Uterus (tissue), 4 donors: ENCODE results near the gene KMT2C. TPM values are rescaled to one million over a fixed set of nuclear protein-coding genes. Genes with fewer than 3 reads are reported as not detected.
"Not testable (repeated sequence)": the region's sequence is repeated elsewhere in the genome, so short reads cannot be mapped to it uniquely, and the experiment has no call there.

ENCODE experiments used
- DNase-seq, 2 donors: peaks; one replicate each; pipeline ENCODE4 v3.0.0-alpha.2; 2019 to 2020
- H3K27ac ChIP-seq, 2 donors: fragments of 200-600 bp; sonication (generic); 1 replicate in 1 of 2; 2 replicates in 1 of 2; pipeline ENCODE4 v1.5.1; 2016 to 2018
- H3K27me3 ChIP-seq, 2 donors: fragments of 200-600 bp; sonication (generic); one replicate each; pipeline ENCODE4 v1.5.1; 2018 to 2019; ENCODE audit warnings: control low read depth in 1 of 2
- H3K36me3 ChIP-seq, 2 donors: fragments of 200-600 bp; sonication (generic); one replicate each; pipeline ENCODE4 v1.5.1; 2019; ENCODE audit warnings: control low read depth in 1 of 2
- H3K4me1 ChIP-seq, 2 donors: fragments of 200-600 bp; sonication (generic); one replicate each; pipeline ENCODE4 v1.5.1; 2018 to 2019; ENCODE audit warnings: control low read depth in 1 of 2
- H3K4me3 ChIP-seq, 2 donors: fragments of 200-600 bp; sonication (generic); 1 replicate in 1 of 2; 2 replicates in 1 of 2; pipeline ENCODE4 v1.5.1; 2018 to 2019; ENCODE audit warnings: mild to moderate bottlenecking in 1 of 2
- H3K9me3 ChIP-seq, 2 donors: fragments of 200-600 bp; sonication (generic); one replicate each; pipeline ENCODE4 v1.5.1; 2019; ENCODE audit warnings: control low read depth in 1 of 2
- CTCF ChIP-seq, 4 experiments: fragments of 200-600 bp in 2 of 4; fragments of 450-650 bp in 2 of 4; sonication (generic) in 2 of 4; IDR thresholded peaks; one replicate each; pipeline ENCODE4 v1.5.1; 2016 to 2019; ENCODE audit warnings: antibody characterized with exemption in 4 of 4, mild to moderate bottlenecking in 2 of 4, moderate library complexity in 1 of 4
- POLR2A ChIP-seq, 2 donors: fragments of 450-650 bp; IDR thresholded peaks; one replicate each; pipeline ENCODE4 v1.6.1; 2016; ENCODE audit warnings: antibody characterized with exemption in 2 of 2, mild to moderate bottlenecking in 1 of 2, moderate library complexity in 1 of 2
- intact Hi-C: fragments of 100-400 bp; cut with DNase I; formaldehyde crosslinking; loops from one replicate; pipeline ENCODE4 v1.15.1; 2023; ENCODE audit warnings: low total_unique reads
- total RNA-seq, 4 donors: library from RNA; depleted of rRNA in 3 of 4; stranded (reverse); fragments of >200 nt in 3 of 4; gene quantifications; one replicate each; pipeline versions ENCODE4 v1.1.0 to v1.2.4, GENCODE V29; 2014 to 2023
- donor health status: DM: yes; HTN: yes; CAD: no.

Gene KMT2C
- total RNA-seq, 4 donors from 2014 or later, result 30.5 to 177 (median 90.0) TPM

DNA sequence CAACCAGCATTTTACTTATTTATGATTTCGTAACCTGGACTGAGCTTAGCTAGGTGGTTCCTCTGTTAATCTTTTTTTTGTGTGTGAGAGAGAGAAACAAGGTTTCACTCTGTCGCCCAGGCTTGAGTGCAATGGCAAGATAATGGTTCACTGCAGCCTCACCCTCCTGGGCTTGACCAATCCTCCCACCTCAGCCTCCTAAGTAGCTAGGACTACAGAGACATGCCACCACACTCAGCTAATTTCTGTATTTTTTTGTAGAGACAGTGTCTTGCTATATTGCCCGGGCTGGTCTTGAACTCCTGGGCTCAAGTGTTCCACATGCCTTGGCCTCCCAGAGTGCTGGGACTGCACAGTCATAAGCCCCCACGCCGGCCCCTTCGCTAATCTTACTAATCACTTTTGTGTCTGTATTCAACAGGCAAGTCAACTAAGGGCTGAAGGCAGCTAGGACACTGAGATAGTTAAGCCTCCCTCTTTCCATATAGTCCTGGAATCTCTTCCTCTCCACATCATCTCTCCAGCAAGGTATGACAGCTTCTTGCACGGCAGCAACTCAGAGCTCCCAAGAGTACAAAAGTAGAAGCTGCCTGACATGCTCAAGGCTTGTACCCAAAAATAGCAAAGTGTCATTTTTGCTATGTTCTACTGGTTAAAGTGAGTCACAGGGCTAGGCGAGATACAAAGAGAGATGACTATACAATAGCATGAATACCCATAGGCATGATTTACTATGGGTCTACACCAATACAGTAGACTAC is 11.3 kb downstream of the KMT2C start:
- H3K27ac ChIP-seq, result no peak overlapping the region
- no peaks in the 10 kb centered on the region for H3K9me3 ChIP-seq
- H3K27me3 ChIP-seq, result no peaks in the 10 kb centered on the region
- H3K36me3 ChIP-seq, result peaks cover 0 to 3% of the 10 kb centered on the region in 2 donors
- no peak for TF ChIP-seq CTCF (IDR thresholded peaks at IDR 0.05)
- no peak for TF ChIP-seq POLR2A (IDR thresholded peaks at IDR 0.05)
- intact Hi-C loops, result no loop called here
- DNase-seq, result no peak
- peaks cover 0 to 4% of the 10 kb centered on the region in 2 donors for H3K4me1 ChIP-seq
- no peak overlapping the region for H3K4me3 ChIP-seq

DNA sequence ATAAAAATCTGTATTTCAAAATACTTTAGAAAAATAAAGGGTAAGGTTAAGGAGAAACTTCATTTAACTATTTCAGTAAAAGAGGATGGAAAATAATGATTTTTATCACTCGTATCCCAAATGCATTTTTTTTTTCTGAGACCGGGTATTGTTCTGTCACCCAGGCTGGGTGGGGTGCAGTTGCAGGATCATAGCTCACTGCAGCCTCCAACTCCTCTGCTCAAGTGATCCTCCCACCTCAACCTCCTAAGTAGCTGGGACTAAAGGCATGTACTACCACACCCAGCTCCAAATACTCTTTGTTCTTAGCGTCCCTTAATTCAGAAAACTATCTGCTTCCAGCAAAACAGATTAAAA is 11.8 kb downstream of the KMT2C start:
- DNase-seq, result no peak
- Histone ChIP-seq H3K9me3 (no peaks in the 10 kb centered on the region), H3K36me3 (peaks cover 0 to 3% of the 10 kb centered on the region in 2 donors), H3K4me1 (peaks cover 0 to 4% of the 10 kb centered on the region in 2 donors), H3K27ac (no peak overlapping the region), H3K4me3 (no peak overlapping the region), H3K27me3 (no peaks in the 10 kb centered on the region)
- intact Hi-C loops, result no loop called here
- TF ChIP-seq CTCF (IDR thresholded peaks at IDR 0.05), result no peak
- TF ChIP-seq POLR2A (IDR thresholded peaks at IDR 0.05), result no peak

DNA sequence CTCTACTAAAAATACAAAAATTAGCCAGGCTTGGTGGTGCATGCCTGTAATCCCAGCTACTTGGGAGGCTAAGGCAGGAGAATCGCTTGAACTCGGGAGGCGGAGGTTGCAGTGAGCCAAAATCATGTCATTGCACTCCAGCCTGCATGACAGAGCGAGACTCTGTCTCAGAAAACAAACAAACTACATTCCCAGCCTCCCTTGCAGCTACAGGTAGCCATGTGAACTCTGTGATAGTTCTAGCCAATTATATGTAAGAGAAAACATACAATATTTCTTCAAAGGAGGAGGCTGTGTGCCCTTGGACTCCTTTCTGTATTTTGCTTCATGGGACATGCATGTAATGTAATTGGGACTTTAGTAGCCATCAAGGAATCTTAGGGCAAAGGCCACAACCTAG is 12.6 kb downstream of the KMT2C start:
- H3K9me3 ChIP-seq, H3K36me3 ChIP-seq, H3K27ac ChIP-seq, H3K4me1 ChIP-seq, H3K4me3 ChIP-seq, DNase-seq, H3K27me3 ChIP-seq, intact Hi-C loops: not testable (repeated sequence)

- DNase-seq, H3K9me3 ChIP-seq, H3K4me1 ChIP-seq, H3K36me3 ChIP-seq, H3K4me3 ChIP-seq, H3K27me3 ChIP-seq, H3K27ac ChIP-seq, intact Hi-C loops: not testable (repeated sequence)
Observed at GRCh38 chr7:152420950-152421349, 14.9 kb downstream of the KMT2C start.

GRCh38 chr7:152419473-152420429 is 16.1 kb downstream of the KMT2C start:
- no peaks in the 10 kb centered on the region for H3K4me1 ChIP-seq
- no peak overlapping the region for H3K4me3 ChIP-seq
- H3K9me3 ChIP-seq, result no peaks in the 10 kb centered on the region
- DNase-seq, result no peak
- TF ChIP-seq CTCF (IDR thresholded peaks at IDR 0.05) (no peak), POLR2A (IDR thresholded peaks at IDR 0.05) (no peak)
- H3K36me3 ChIP-seq, result peaks cover 0 to 3% of the 10 kb centered on the region in 2 donors
- H3K27me3 ChIP-seq, result no peaks in the 10 kb centered on the region
- intact Hi-C loops, result no loop called here
- H3K27ac ChIP-seq, result no peak overlapping the region

- H3K36me3 ChIP-seq, result no peaks in the 10 kb centered on the region
- intact Hi-C loops, result no loop called here
- no peak overlapping the region for H3K27ac ChIP-seq
Observed at GRCh38 chr7:152414779-152415178, 21.0 kb downstream of the KMT2C start.

More at GRCh38 chr7:152414779-152415178, 21.0 kb downstream of the KMT2C start:
- Histone ChIP-seq H3K27me3 (no peaks in the 10 kb centered on the region), H3K4me3 (no peak overlapping the region), H3K4me1 (no peaks in the 10 kb centered on the region), H3K9me3 (no peaks in the 10 kb centered on the region)
- TF ChIP-seq POLR2A (IDR thresholded peaks at IDR 0.05), result no peak
- no peak for TF ChIP-seq CTCF (IDR thresholded peaks at IDR 0.05)
- DNase-seq, result no peak
